HG03439 (cell line): ENCODE data around the gene ABRACL.
"Not testable (repeated sequence)": the region's sequence is repeated elsewhere in the genome, so short reads cannot be mapped to it uniquely, and the experiment has no call there.

Source experiments
- ATAC-seq: cut with Tn5 transposase; IDR thresholded peaks from one replicate; pipeline ENCODE4 v1.9.1; 2021; ENCODE audit warnings: mild to moderate bottlenecking, moderate library complexity; ENCODE audit not compliant: unreplicated experiment

The ABRACL gene, protein sequence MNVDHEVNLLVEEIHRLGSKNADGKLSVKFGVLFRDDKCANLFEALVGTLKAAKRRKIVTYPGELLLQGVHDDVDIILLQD

DNA sequence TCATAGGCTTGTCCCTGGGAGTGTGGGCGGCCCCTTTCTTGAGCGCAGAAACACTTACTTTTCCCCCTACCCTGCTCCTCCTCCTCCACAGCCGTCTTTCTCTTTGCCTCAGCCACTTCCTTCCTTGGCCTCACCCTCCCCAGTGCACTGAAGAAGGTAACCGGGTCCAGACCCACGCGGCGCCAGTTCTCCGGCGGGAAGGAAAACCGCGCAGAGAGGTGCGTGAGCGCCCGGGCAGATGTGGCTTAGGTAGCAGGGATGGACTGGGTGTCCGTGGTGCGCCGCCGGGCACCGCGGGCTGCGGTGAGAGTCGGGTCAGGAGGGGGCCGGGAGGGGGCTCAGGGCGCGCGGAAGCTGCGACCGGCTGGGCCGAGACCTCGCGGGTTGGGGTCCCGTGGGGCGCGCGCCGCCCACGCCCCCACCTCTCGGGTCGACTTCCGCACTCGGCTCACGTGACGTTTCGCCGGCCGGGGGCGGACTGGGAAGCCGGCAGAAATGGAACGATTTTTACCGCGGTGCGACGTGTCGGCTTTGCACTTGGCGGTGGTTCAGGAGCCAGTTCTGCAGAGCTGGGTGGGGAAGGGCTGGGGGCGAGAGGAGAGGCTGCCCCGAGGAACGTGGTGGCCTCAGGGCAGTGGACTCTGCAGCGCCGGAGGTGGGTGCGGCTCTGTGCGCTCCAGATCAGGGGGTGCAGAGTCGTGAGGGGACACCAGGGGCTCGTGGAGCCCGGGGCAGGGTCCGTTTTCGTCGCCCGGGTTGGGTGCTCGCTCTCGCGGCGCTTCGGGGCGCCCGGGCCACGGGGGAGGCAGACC, at the start of gene ABRACL:
Gene ABRACL, plus strand, starts transcription at position 88 of the 812 bp plus-strand sequence. CDS start 5,416 bp downstream, outside the sequence.
- peak; percentile 66 for ATAC-seq

DNA sequence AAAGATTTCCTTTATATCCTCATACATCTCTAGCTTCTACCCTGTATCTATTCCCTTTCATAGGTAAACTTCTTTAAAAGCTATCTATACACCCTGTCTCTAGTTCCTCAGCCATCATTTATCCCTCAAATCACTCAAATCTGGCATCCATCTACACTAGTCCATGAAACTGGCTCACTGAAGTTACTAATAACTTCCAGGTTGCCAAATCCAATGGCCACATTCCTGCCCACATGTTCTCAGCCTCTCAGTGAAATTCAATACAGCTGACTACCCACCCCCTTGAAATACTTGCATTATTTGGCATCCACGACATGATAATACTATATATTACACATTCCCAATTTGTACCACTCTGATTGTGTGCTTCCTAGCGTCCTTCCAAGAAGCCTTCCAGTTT, 49.2 kb upstream of the ABRACL start:
- no peak for ATAC-seq

DNA sequence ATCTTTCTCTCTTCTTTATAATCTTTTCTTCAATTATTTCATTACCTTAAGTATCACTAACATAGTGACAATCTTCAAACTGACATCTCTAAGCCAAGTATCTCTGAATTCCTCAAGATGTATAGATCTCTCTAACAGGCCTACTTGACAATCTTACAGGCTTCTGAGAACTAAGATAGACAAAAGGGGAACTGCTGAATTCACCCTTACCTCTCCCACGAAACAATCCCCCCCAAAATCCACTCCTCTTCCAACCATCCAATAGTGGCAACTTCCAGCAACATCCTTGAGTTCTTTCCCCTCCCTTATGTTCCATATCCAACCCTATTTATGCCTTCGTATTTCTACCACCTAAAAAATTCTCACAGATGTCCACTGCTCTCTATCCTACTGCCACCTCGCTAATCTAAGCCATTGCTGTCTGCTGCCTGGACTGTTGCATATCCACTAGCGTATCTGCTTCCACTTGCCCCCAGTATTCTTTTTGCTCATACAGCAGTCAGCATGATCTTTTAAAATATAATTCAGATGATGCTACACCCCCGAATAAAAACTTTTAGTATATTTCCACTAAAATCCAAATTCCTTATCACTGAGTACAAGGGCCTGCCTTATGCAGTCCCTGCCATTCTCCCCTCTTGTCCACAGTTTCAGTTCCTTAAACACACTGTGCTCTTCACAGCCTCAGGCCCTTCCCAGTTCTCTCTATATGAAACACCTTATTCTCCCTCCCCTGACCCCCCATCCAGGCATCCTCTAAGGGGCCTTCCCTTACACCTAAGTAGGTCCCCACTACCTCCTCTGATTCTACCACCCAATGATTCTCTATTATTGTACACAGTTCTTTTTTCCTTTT, 48.5 kb upstream of the ABRACL start:
- ATAC-seq: no peak

GRCh38 chr6:138981416-138981815, 47.1 kb upstream of the ABRACL start:
- no peak for ATAC-seq

- ATAC-seq: no peak
These were observed 42.0 kb upstream of the ABRACL start for GRCh38 chr6:138986578-138986977.

DNA sequence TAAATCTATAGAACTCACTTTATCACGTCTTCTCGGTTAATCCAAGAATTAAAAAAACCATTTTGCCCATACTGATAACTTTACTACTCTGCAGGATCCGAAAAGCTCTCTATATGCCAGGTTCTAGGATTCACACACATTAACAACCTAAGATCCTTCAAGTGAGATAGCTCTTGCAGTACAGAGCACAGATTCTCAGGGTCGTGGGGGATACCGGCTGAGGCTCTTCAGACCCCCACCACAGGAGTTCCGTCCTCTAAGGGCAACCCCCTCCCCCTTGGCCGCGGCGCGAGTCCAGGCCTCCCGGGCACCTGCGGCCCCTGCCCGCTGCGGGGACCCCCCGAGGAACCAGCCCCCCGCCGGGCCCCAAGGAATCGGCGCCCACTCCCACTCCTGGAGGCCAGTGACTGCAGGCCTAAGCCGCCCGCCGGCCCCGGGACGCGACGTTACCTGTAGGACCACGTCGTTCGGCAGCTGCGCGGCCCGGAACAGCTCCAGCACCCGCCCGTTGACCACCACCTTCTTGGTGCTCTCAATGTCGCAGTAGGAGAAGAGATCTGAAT, 41.4 kb upstream of the ABRACL start:
- no peak for ATAC-seq

GRCh38 chr6:138987643-138988468, 40.7 kb upstream of the ABRACL start, which contains the start of gene REPS1:
Gene REPS1 (minus strand): TSS chr6:138988253. CDS start chr6:138987682, 571 bp downstream.
- ATAC-seq: peak; percentile 87

DNA sequence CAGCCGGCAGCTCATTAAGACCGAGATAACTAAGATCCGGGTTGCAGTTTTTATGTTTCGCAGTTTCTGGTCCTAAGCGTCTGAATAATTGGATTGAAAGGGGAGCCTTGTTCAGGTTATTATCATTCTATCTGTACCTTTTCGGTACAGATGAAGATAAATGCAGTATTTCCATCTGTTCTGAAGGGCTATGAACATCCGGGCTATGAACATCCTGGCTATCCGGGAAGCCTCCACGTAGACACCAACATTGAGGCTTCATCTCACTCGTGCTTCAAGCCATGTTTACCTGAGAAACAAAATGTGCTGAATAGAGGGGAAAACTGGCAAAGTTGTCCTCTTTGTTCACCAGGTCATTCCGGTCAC, 40.1 kb upstream of the ABRACL start:
- peak; percentile 17 for ATAC-seq

DNA sequence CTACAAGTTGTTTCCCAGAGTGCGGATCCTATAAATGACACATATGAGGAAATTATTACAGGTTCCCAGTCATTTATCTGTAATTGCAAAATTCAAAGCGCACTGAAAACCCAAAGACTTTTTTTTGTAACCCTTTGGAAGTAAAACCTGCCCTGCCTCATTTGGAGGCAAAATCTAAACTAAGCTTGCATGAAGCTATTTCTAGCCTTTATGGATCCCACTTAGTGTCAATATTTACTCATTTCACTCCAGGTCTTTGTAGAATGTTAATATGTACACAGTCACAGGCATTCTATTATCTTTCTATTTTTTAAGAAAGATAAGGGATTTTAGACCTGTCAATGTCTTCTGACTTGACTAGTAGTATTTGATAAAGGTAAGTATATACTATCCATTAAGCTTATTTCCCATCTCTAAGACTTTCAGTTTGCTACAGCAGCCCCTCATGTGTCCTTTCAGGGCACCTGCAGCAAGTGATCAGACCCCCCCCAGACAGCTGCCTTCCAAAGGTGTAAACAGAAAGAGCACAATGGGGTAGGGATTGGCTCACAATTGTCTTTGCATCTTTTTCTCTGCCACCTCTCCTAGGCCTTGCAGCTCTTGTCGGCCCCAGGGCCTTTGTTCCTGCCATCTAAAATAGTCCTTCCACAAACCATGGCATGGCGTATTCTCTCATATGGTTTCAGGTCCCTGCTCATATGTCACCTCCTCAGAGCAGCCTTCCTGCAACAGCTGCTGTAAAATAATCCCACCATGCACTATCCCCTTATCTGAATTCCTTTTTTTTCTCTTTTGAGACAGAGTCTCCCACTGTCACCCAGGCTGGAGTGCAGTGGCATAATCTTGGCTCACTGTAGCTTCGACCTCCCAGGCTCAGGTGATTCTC, 39.2 kb upstream of the ABRACL start:
- no peak for ATAC-seq

DNA sequence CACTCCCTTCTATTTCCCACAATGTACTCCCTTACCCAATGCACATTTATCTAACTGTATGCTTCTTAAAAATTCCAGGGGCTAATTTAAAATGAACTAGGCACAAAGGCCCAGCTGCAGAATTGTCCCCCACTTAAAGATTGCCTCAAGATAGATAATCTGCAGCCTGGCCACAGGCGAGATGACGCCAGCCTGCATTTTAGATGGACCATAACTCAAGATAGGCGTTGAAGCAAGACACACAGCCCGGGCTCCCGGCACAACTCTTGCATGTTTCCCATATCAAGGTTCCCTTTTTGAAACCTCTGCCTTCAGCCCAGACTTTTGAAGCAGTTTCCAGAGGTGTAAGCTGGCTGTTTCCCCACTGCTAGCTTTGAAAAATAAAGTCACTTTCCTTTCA, 37.3 kb upstream of the ABRACL start:
- ATAC-seq: no peak

GRCh38 chr6:138992965-138993364, 35.6 kb upstream of the ABRACL start:
- not testable (repeated sequence) for ATAC-seq

GRCh38 chr6:138993410-138993809, 35.1 kb upstream of the ABRACL start:
- ATAC-seq: not testable (repeated sequence)

DNA sequence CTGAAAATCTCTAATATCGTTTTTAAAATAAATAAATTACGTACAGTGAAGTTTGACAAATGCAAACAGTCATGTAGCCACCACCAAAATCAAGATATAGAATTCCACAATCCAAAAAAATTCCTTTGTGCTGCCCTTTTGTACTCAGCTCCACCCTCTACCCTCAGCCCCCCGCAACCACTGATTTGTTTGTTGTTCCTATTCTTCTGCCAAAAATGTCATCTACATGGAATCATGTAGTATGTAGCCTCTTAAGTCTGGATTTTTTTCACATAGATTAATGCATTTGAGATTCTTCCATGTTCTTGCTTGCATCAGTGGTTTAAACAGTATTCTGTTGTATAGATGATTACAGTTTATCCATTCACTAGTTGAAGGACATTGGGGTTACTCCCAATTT, 32.0 kb upstream of the ABRACL start:
- ATAC-seq: no peak

DNA sequence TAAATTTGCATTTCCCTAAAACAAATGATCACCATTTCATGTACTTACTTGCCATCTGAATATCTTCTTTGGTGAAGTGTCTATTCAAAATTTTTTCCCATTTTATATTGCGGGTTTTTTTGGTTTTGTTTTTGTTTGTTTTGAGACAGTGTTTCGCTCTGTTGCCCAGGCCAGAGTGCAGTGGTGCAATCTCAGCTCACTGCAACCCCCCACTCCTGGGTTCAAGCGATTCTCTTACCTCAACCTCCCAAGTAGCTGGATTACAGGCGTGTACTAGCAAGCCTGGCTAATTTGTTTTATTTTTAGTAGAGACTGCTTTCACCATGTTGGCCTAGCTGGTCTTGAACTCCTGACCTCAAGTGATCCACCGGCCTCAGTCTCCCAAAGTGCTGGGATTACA, 31.4 kb upstream of the ABRACL start:
- no peak for ATAC-seq

DNA sequence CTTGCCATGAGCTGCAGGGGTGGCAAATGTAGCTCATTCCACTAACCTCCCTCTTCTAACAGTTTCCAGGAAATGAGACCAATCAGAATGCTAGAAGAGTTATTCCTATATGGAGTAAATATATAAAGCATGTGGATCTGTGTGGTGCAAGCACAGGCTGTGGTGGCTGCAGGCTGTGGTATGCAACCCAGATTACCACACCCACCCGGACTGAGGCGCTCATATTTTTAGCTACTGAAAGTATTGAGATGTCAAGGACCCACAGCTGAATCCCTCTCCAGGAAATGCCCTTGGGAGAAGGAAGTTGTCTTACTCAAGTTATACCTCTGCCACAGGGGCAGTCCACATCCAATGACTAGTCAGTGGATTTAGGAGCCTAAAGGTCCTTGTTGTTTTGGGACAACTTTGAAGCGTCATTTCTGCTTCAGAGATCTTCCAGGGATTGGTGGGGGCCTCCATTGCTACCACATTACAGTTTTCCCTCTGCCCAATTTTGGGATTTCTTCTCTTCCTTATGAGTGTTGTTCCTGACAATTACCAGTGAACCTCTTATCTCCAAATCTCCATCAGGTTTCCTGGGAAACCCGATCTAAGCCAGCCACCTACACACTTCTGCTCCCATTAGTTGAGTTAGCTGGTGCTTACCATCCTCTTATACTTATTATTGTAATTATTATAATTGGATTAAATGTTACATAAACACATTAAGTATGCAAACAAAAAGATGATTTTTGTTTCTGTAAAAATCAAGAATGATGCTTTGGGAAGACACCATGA, 28.4 kb upstream of the ABRACL start:
- no peak for ATAC-seq

DNA sequence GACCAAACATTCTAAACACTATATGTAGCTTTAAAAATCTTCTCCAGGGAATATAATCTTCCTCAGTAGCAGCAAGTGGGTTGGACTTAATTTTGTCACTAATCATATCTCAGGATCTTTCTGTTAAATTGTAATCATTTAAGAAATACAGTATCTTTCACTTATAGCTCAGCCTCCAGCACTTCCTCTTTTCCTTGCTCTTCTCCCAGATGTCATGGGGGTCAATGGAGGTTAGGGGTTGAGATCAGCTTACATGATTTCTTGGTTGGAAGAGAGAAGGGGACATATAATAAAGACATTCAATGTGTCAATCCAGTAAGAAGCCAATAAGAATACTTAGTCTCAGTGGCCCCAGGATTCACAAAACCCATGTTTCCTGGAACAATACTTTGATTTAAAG, 24.8 kb upstream of the ABRACL start:
- no peak for ATAC-seq

- ATAC-seq: no peak
These were observed 22.1 kb upstream of the ABRACL start for GRCh38 chr6:139006477-139006876.

GRCh38 chr6:139007428-139007827, 21.1 kb upstream of the ABRACL start:
- no peak for ATAC-seq

- no peak for ATAC-seq
These were observed 20.4 kb upstream of the ABRACL start for GRCh38 chr6:139008117-139008516.
